Activated CD4-positive, CD25-positive, alpha-beta regulatory T cell treated with anti-CD3 and anti-CD28 coated beads, Interleukin-2, amount 50 U/mL, for 16 hours (primary cell): ENCODE data around the gene NDFIP1.
A peak's percentile ranks its signal among the peaks of the same experiment; 100 is the strongest.

ENCODE experiments used
- DNase-seq: peaks from one replicate; pipeline ENCODE4 v3.0.0-alpha.2; 2020; ENCODE audit warnings: low read depth, low spot score

Gene NDFIP1

GRCh38 chr5:142091922-142092321 lies 16.7 kb upstream of the NDFIP1 start:
- no peak for DNase-seq

GRCh38 chr5:142095035-142095434 lies 13.5 kb upstream of the NDFIP1 start:
- DNase-seq: peak; percentile 26

- DNase-seq: peak; percentile 73
Observed at GRCh38 chr5:142095651-142096330, 12.8 kb upstream of the NDFIP1 start.

GRCh38 chr5:142096382-142096781 lies 12.2 kb upstream of the NDFIP1 start:
- no peak for DNase-seq

- no peak for DNase-seq
Observed at GRCh38 chr5:142097681-142098080, 10.9 kb upstream of the NDFIP1 start.

GRCh38 chr5:142098275-142098674 lies 10.3 kb upstream of the NDFIP1 start:
- no peak for DNase-seq

GRCh38 chr5:142098931-142099330 lies 9.6 kb upstream of the NDFIP1 start:
- DNase-seq: no peak

- DNase-seq: no peak
Observed at GRCh38 chr5:142100307-142100706, 8.3 kb upstream of the NDFIP1 start.

GRCh38 chr5:142102980-142103740 lies 5.4 kb upstream of the NDFIP1 start:
- no peak for DNase-seq

- DNase-seq: no peak
Observed at GRCh38 chr5:142104491-142104890, 4.1 kb upstream of the NDFIP1 start.

- DNase-seq: no peak
Observed at GRCh38 chr5:142106061-142106460, 2.5 kb upstream of the NDFIP1 start.

GRCh38 chr5:142107036-142107735 lies 1.4 kb upstream of the NDFIP1 start:
- no peak for DNase-seq

- DNase-seq: no peak
Observed at GRCh38 chr5:142107736-142108431, 695 bp upstream of the NDFIP1 start.

GRCh38 chr5:142109331-142110045 lies 909 bp downstream of the NDFIP1 start:
- no peak for DNase-seq

- no peak for DNase-seq
Observed at GRCh38 chr5:142110046-142110531, 1.5 kb downstream of the NDFIP1 start.

- no peak for DNase-seq
Observed at GRCh38 chr5:142110988-142111687, 2.6 kb downstream of the NDFIP1 start.

GRCh38 chr5:142114687-142115086 lies 6.1 kb downstream of the NDFIP1 start:
- DNase-seq: no peak

GRCh38 chr5:142115937-142116614 lies 7.5 kb downstream of the NDFIP1 start:
- DNase-seq: no peak

GRCh38 chr5:142117579-142118151 lies 9.1 kb downstream of the NDFIP1 start:
- no peak for DNase-seq
